ENCODE data around the gene CCBE1. TPM values are rescaled to one million over a fixed set of nuclear protein-coding genes. Genes with fewer than 3 reads are reported as not detected.

CCBE1 gene
- total and polyA plus RNA-seq, 9 of the 15 experiments (the other 6 are each of a cell fraction or from before 2014, with no cell fraction given) = 0.20 TPM; not detected in 8

- Histone ChIP-seq H3K9me3 (replicated peaks; ENCODE audit: control insufficient read depth, insufficient read depth, low read depth, low read length) (no peaks in the 10 kb centered on the region), H3K36me3 (ENCODE audit: control insufficient read depth, insufficient read depth, low read length) (no peaks in the 10 kb centered on the region), H3K9ac (ENCODE audit: insufficient read depth in 1 of 2, low read depth in 2 of 2, low read length in 2 of 2) (no peak overlapping the region), H4K20me1 (replicated peaks; ENCODE audit: control insufficient read depth, insufficient read depth, low read length) (no peaks in the 10 kb centered on the region), H2AFZ (ENCODE audit: low read depth, low read length) (no peak overlapping the region), H3K27me3 (ENCODE audit: control insufficient read depth in 2 of 2, insufficient read depth in 2 of 2, low read length in 2 of 2) (no peaks in the 10 kb centered on the region), H3K27ac (ENCODE audit: extremely low read depth, low read depth, low read length) (no peak overlapping the region), H3K4me3 (no peak overlapping the region), H3K79me2 (ENCODE audit: control insufficient read depth, insufficient read depth, low read length) (no peaks in the 10 kb centered on the region), H3K9me1 (ENCODE audit: control insufficient read depth, insufficient read depth, low read length) (no peaks in the 10 kb centered on the region), H3K4me1 (replicated peaks in 1 of 2; ENCODE audit: control insufficient read depth in 2 of 2, insufficient read depth in 2 of 2, low read length in 2 of 2) (no peaks in the 10 kb centered on the region), H3K4me2 (ENCODE audit: insufficient read depth, low read length) (no peak overlapping the region)
- FAIRE-seq (no peak), DNase-seq (ENCODE audit: extremely low read depth in 1 of 4, low spot score in 3 of 4) (no peak), ATAC-seq (no peak)
- TF ChIP-seq RHOXF2B (CRISPR knock-in tag; conservative IDR thresholded peaks at IDR 0.05) = no peak
- ChIA-PET CTCF (ENCODE audit: low intra/inter-chr PET ratio) (no interaction called here), POLR2A (no interaction called here)
- WGBS (ENCODE audit: insufficient coverage, low coverage, missing lambda C conversion rate) = 2% methylated on average over 7 of the region's 8 CpGs
- intact Hi-C loops (cut with micrococcal nuclease) = no loop called here
- in situ Hi-C loops (cut with MboI) = no loop called here
- BruUV-seq (replicated peaks) = no TSS peak
These were observed 168.4 kb downstream of the CCBE1 start for GRCh38 chr18:59528866-59529265.

DNA sequence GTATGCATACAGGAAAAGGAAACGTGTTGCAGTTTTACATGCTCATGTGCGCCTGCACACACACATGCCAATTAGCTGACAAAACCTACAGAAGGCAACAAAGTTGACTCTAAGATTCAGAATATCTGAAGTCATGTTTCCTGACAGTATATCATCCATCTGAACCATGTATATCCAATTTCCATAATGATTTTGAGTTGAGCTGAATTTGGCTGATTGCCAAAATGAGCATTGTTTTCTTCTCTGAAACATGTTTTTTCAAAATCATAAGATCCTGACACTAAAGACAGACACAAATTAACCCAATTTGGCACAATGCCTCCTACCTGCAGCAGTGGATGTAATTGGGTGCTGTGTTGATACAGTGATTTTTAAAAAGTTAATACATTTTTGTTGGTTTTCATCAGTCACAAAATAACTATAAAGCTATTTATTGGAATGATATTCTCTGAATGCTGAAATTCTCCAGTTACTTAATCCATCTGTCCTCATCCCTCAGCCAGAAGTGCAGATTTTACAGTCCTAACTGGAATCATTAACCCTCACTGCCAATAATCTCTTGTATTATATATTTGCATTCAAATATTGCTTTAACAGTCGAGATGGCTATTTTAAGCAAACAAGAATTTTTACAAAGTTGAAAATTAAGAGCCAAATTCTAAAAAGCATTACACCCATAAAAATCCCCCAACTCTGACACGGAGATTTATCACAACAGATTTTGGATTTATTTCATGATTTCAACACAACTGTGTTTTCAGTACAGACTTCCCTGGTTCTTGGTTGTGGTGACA is 176.5 kb downstream of the CCBE1 start:
- Histone ChIP-seq H3K4me2 (ENCODE audit: insufficient read depth, low read length) (no peak overlapping the region), H3K9me3 (replicated peaks; ENCODE audit: control insufficient read depth, insufficient read depth, low read depth, low read length) (no peaks in the 10 kb centered on the region), H3K9ac (ENCODE audit: insufficient read depth in 1 of 2, low read depth in 2 of 2, low read length in 2 of 2) (no peak overlapping the region), H3K79me2 (ENCODE audit: control insufficient read depth, insufficient read depth, low read length) (no peaks in the 10 kb centered on the region), H3K4me1 (replicated peaks in 1 of 2; ENCODE audit: control insufficient read depth in 2 of 2, insufficient read depth in 2 of 2, low read length in 2 of 2) (peaks cover 0 to 3% of the 10 kb centered on the region in 2 experiments; a peak in 1 of 5 replicates), H3K4me3 (no peak overlapping the region), H3K36me3 (ENCODE audit: control insufficient read depth, insufficient read depth, low read length) (no peaks in the 10 kb centered on the region), H4K20me1 (replicated peaks; ENCODE audit: control insufficient read depth, insufficient read depth, low read length) (no peaks in the 10 kb centered on the region), H3K27ac (ENCODE audit: extremely low read depth, low read depth, low read length) (no peak overlapping the region), H2AFZ (ENCODE audit: low read depth, low read length) (no peak overlapping the region), H3K9me1 (ENCODE audit: control insufficient read depth, insufficient read depth, low read length) (no peaks in the 10 kb centered on the region), H3K27me3 (ENCODE audit: control insufficient read depth in 2 of 2, insufficient read depth in 2 of 2, low read length in 2 of 2) (no peaks in the 10 kb centered on the region)
- in situ Hi-C loops (cut with MboI) = no loop called here
- intact Hi-C loops (cut with micrococcal nuclease) = no loop called here
- ChIA-PET CTCF (ENCODE audit: low intra/inter-chr PET ratio) (no interaction called here), POLR2A (no interaction called here)
- TF ChIP-seq NFIC (IDR thresholded peaks at IDR 0.05) (peak; percentile 88), IRF9 (tag; IDR thresholded peaks at IDR 0.05) (no peak), ZNF717 (CRISPR knock-in tag; IDR thresholded peaks at IDR 0.05) (no peak), NFIX (CRISPR knock-in tag; IDR thresholded peaks at IDR 0.05; ENCODE audit: low read depth) (peak; percentile 78)
- WGBS (ENCODE audit: insufficient coverage, low coverage, missing lambda C conversion rate) = 16% methylated on average over 4 of the region's 4 CpGs
- ATAC-seq (no peak), FAIRE-seq (no peak), DNase-seq (ENCODE audit: extremely low read depth in 1 of 4, low spot score in 3 of 4) (no peak)
- no TSS peak for BruUV-seq (replicated peaks)
